ENCODE results near the gene PODXL2. TPM values are rescaled to one million over a fixed set of nuclear protein-coding genes. Genes with fewer than 3 reads are reported as not detected.

PODXL2 gene
- total and polyA plus RNA-seq, 2 experiments from 2014 or later = 18.4 to 57.6 TPM

GRCh38 chr3:127686512-127686894 lies 57.5 kb downstream of the PODXL2 start:
- ATAC-seq = no peak
- H3K27ac Mint-ChIP-seq = no peak overlapping the region
- no peak overlapping the region for H3K4me3 Mint-ChIP-seq

GRCh38 chr3:127687228-127687737 lies 58.3 kb downstream of the PODXL2 start:
- Histone ChIP-seq H4K20me1 (replicated peaks; ENCODE audit: insufficient read depth) (no peaks in the 10 kb centered on the region), H3K4me2 (no peak overlapping the region), H3K4me1 (ENCODE audit: insufficient read depth) (peaks cover 8% of the 10 kb centered on the region; the same call in 1 of the 2 replicates), H3K9me2 (ENCODE audit: insufficient read depth) (0 out of 2 replicates have a peak, but pooled peaks cover 4% of the 10 kb centered on the region), H3K27ac (ENCODE audit: low read depth) (no peak overlapping the region), H3F3A (replicated peaks; ENCODE audit: low read depth) (no peaks in the 10 kb centered on the region), H2AFZ (no peak overlapping the region), H3K36me3 (ENCODE audit: insufficient read depth) (no peaks in the 10 kb centered on the region), H3K79me2 (replicated peaks; ENCODE audit: insufficient read depth) (no peaks in the 10 kb centered on the region), H3K4me3 (no peak overlapping the region), H3K27me3 (ENCODE audit: insufficient read depth) (no peaks in the 10 kb centered on the region)
- H3K36me3 Mint-ChIP-seq (ENCODE audit: low read depth) = no peaks in the 10 kb centered on the region
- no peak overlapping the region for H3K27ac Mint-ChIP-seq
- H3K4me3 Mint-ChIP-seq = no peak overlapping the region
- H3K27me3 Mint-ChIP-seq (ENCODE audit: insufficient read depth, low read depth, poor library complexity) = peaks cover 14% of the 10 kb centered on the region
- ATAC-seq (no peak), DNase-seq (ENCODE audit: low spot score) (no peak)
- peaks cover 23% of the 10 kb centered on the region for H3K4me1 Mint-ChIP-seq
- no peaks in the 10 kb centered on the region; the same call in 2 of the 3 replicates for H3K9me3 Mint-ChIP-seq
- no peak for TF ChIP-seq CTCF (conservative IDR thresholded peaks at IDR 0.05; ENCODE audit: low read depth in 2 of 2)
- no peak for TF ChIP-seq CREB1 (CRISPR knock-in tag; IDR thresholded peaks at IDR 0.05; ENCODE audit: low read depth)
- TF ChIP-seq REST (IDR thresholded peaks at IDR 0.05; ENCODE audit: unreplicated experiment) = no peak
- no peak for TF ChIP-seq JUNB (IDR thresholded peaks at IDR 0.05; ENCODE audit: unreplicated experiment)

More at GRCh38 chr3:127686512-127686894, 57.5 kb downstream of the PODXL2 start:
- Mint-ChIP-seq H3K27me3 (ENCODE audit: insufficient read depth, low read depth, poor library complexity) (peaks cover 12% of the 10 kb centered on the region), H3K9me3 (no peaks in the 10 kb centered on the region; the same call in 2 of the 3 replicates), H3K36me3 (ENCODE audit: low read depth) (no peaks in the 10 kb centered on the region), H3K4me1 (peaks cover 25% of the 10 kb centered on the region)
- Histone ChIP-seq H3K36me3 (ENCODE audit: insufficient read depth) (no peaks in the 10 kb centered on the region), H4K20me1 (replicated peaks; ENCODE audit: insufficient read depth) (no peaks in the 10 kb centered on the region), H3K4me2 (no peak overlapping the region), H3K79me2 (replicated peaks; ENCODE audit: insufficient read depth) (no peaks in the 10 kb centered on the region), H3K4me1 (ENCODE audit: insufficient read depth) (peaks cover 8% of the 10 kb centered on the region; the same call in 1 of the 2 replicates), H3F3A (replicated peaks; ENCODE audit: low read depth) (no peaks in the 10 kb centered on the region), H3K4me3 (no peak overlapping the region), H2AFZ (no peak overlapping the region), H3K9me2 (ENCODE audit: insufficient read depth) (0 out of 2 replicates have a peak, but pooled peaks cover 4% of the 10 kb centered on the region), H3K27me3 (ENCODE audit: insufficient read depth) (no peaks in the 10 kb centered on the region), H3K27ac (ENCODE audit: low read depth) (no peak overlapping the region)
- no peak for TF ChIP-seq CTCF (conservative IDR thresholded peaks at IDR 0.05; ENCODE audit: low read depth in 2 of 2)
- DNase-seq (ENCODE audit: low spot score) = no peak
